Esophagus squamous epithelium (tissue), 5 donors: Measurements from ENCODE around the gene CUTA. TPM values are rescaled to one million over a fixed set of nuclear protein-coding genes. Genes with fewer than 3 reads are reported as not detected.

ENCODE experiments used
- DNase-seq: peaks from one replicate; lab custom pipeline; 2025; lab: John Stamatoyannopoulos, UW
- H3K27ac ChIP-seq, 4 donors: fragments of 200-600 bp; sonication (generic); one replicate each; pipeline ENCODE4 v1.5.1; 2016 to 2019; ENCODE audit warnings: mild to moderate bottlenecking in 1 of 4
- H3K27me3 ChIP-seq, 4 donors: fragments of 200-600 bp; sonication (generic); 1 replicate in 3 of 4; 2 replicates in 1 of 4; pipeline versions ENCODE4 v1.5.1 to v1.6.0; 2017 to 2021; ENCODE audit warnings: antibody characterized with exemption in 1 of 4
- H3K36me3 ChIP-seq, 3 donors: fragments of 200-600 bp; sonication (generic); one replicate each; pipeline ENCODE4 v1.5.1; 2016 to 2019
- H3K4me1 ChIP-seq, 3 donors: fragments of 200-600 bp; sonication (generic); one replicate each; pipeline ENCODE4 v1.5.1; 2017 to 2019
- H3K4me3 ChIP-seq, 4 donors: fragments of 200-600 bp; sonication (generic); 1 replicate in 3 of 4; 2 replicates in 1 of 4; pipeline ENCODE4 v1.5.1; 2016 to 2019; ENCODE audit warnings: mild to moderate bottlenecking in 2 of 4, moderate library complexity in 1 of 4
- H3K9me3 ChIP-seq, 3 donors: fragments of 200-600 bp; sonication (generic); one replicate each; pipeline ENCODE4 v1.5.1; 2016 to 2019
- CTCF ChIP-seq, 6 experiments: fragments of 450-650 bp in 4 of 6; fragments of 200-600 bp in 2 of 6; sonication (generic) in 2 of 6; IDR thresholded peaks; one replicate each; pipeline ENCODE4 v1.5.1; 2016 to 2019; ENCODE audit warnings: antibody characterized with exemption in 6 of 6, mild to moderate bottlenecking in 4 of 6, moderate library complexity in 4 of 6
- POLR2A ChIP-seq, 4 donors: fragments of 450-650 bp; IDR thresholded peaks; one replicate each; pipeline ENCODE4 v1.6.1; 2017; ENCODE audit warnings: antibody characterized with exemption in 4 of 4, mild to moderate bottlenecking in 4 of 4, moderate library complexity in 3 of 4
- WGBS, 2 donors: methylation state at CpG; one replicate each; pipeline ENCODE4 v1.1.5; 2018; 5-methylcytosine and 5-hydroxymethylcytosine counted together
- intact Hi-C: fragments of 100-400 bp; cut with DNase I; formaldehyde crosslinking; loops from one replicate; pipeline ENCODE4 v1.15.0; 2022
- total RNA-seq, 4 donors: library from RNA; depleted of rRNA; stranded (reverse); fragments of >200 nt; gene quantifications; one replicate each; pipeline ENCODE4 v1.1.0, GENCODE V29; 2016
- donor health status: DM: yes; HTN: yes; CAD: no.

The CUTA gene
- total RNA-seq, 4 donors from 2014 or later: 46.0 to 93.1 (median 69.4) TPM

DNA sequence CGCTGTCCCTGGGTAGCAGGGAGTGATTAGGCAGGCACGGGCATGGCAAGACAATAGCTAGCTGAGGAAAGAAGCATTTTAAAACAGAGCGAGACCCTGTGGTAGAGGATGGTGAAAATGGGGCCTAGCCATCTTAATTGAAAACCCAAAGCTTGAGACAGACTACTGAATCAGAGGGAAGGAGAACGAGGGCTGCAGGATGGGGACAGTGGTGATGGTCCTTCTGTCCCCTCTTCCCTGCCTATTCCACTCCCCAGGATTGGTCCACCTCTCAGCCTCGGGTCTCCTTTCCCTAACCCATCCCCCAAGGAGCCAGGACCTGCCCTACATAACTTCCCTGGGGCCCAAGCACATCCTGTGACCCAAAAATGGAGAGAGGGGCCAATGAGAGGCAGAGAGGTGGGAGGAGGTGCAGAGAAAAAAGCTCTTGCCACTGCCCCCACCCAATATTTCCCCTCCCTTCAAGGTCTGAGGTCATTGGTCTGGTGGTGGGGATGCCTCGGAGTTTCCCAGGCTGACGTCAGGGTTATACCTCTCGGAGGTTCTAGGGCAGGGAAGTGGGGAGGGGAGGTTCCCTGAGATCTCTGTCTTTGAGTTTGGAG lies 884 bp upstream of the CUTA start:
- peaks cover 9 to 28% (median 23%) of the 10 kb centered on the region in 3 donors for H3K36me3 ChIP-seq
- intact Hi-C loops: loop anchor here (10.0 kb wide), 1 partner anchor 156 kb away; no protein-coding TSS in a partner anchor
- H3K27ac ChIP-seq: peak overlapping the region; percentile 89 to 99 (median 96)
- H3K9me3 ChIP-seq: no peaks in the 10 kb centered on the region
- no peaks in the 10 kb centered on the region for H3K27me3 ChIP-seq
- 27 to 39% methylated on average over 7 to 8 of the region's 8 CpGs for WGBS, 2 donors
- DNase-seq: no peak
- TF ChIP-seq CTCF (IDR thresholded peaks at IDR 0.05) (no peak), POLR2A (IDR thresholded peaks at IDR 0.05) (no peak)
- peak overlapping the region; percentile 24 to 85 (median 72) for H3K4me3 ChIP-seq
- peaks cover 35 to 70% (median 37%) of the 10 kb centered on the region in 3 donors for H3K4me1 ChIP-seq

GRCh38 chr6:33417128-33417902 lies 592 bp downstream of the CUTA start:
- no peaks in the 10 kb centered on the region for H3K27me3 ChIP-seq
- intact Hi-C loops: loop anchor here (10.0 kb wide), 1 partner anchor 157 kb away; no protein-coding TSS in a partner anchor
- H3K9me3 ChIP-seq: no peaks in the 10 kb centered on the region
- peak overlapping the region; percentile 41 to 85 (median 72) for H3K4me3 ChIP-seq
- TF ChIP-seq CTCF (IDR thresholded peaks at IDR 0.05) (no peak), POLR2A (IDR thresholded peaks at IDR 0.05) (no peak)
- no peak for DNase-seq
- H3K36me3 ChIP-seq: peaks cover 9 to 42% (median 35%) of the 10 kb centered on the region in 3 donors
- WGBS, 2 donors: 2 to 5% methylated on average over 8 to 11 of the region's 25 CpGs
- peaks cover 35 to 82% (median 42%) of the 10 kb centered on the region in 3 donors for H3K4me1 ChIP-seq
- peak overlapping the region; percentile 89 to 99 (median 96) for H3K27ac ChIP-seq

DNA sequence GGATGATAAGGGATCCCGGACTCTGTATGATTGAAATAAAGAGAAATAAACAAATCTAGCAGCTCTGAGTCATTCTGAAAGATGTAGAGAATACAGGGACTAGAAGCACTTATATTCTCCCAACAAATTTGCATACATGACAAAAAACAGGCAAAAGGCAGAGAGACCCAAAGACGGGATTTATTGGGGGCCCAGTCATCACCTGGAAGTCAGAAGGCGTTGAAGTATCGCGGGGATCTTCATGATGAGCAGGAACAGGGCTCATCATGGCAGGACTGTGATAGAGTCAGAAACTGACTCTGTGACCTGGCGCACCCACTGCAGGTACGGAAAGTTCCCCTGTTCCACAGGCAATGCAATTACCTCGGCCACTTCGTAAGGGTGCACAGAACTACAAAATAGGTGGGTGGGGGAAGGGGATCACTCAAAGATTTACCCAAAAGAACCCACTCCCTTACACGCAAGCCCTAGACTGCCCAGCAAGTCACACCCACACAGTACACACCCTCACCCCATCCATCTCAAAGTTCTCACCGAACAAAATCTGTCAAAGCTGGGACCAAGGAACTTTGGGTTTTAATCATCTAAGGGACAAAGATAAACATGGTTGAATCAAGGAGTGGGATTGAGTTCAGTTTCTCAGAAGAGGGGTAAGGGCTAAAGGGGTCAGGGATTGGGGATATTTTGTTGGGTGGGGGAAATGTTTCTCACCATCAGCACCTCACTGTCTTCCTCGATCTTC lies 1.4 kb downstream of the CUTA start:
- peaks cover 41 to 89% (median 49%) of the 10 kb centered on the region in 3 donors for H3K4me1 ChIP-seq
- intact Hi-C loops: loop anchor here (10.0 kb wide), 1 partner anchor 158 kb away; no protein-coding TSS in a partner anchor

GRCh38 chr6:33415831-33416230 lies 2.1 kb downstream of the CUTA start:
- intact Hi-C loops: loop anchor here (10.0 kb wide), 1 partner anchor 159 kb away; no protein-coding TSS in a partner anchor
- Histone ChIP-seq H3K36me3 (peaks cover 9 to 44% (median 36%) of the 10 kb centered on the region in 3 donors), H3K9me3 (no peaks in the 10 kb centered on the region), H3K4me1 (peaks cover 45 to 88% (median 49%) of the 10 kb centered on the region in 3 donors), H3K4me3 (no peak overlapping the region), H3K27me3 (no peaks in the 10 kb centered on the region), H3K27ac (peak overlapping the region in 2 of 4 donors; percentile 42 to 99)
- WGBS, 2 donors: 50 to 77% methylated on average over 3 to 9 of the region's 9 CpGs
- no peak for DNase-seq
- TF ChIP-seq CTCF (IDR thresholded peaks at IDR 0.05): no peak
- TF ChIP-seq POLR2A (IDR thresholded peaks at IDR 0.05): no peak

More for the DNA sequence above, 1.4 kb downstream of the CUTA start:
- Histone ChIP-seq H3K4me3 (peak overlapping the region; percentile 41 to 85 (median 72)), H3K27me3 (no peaks in the 10 kb centered on the region), H3K27ac (peak overlapping the region; percentile 16 to 99 (median 96)), H3K9me3 (no peaks in the 10 kb centered on the region), H3K36me3 (peaks cover 9 to 44% (median 36%) of the 10 kb centered on the region in 3 donors)
- no peak for DNase-seq
- no peak for TF ChIP-seq CTCF (IDR thresholded peaks at IDR 0.05)
- no peak for TF ChIP-seq POLR2A (IDR thresholded peaks at IDR 0.05)
- 21 to 36% methylated on average over 12 of the region's 12 CpGs for WGBS, 2 donors
